Caki2 (cell line): ENCODE measurements around the gene TRPC4AP. TPM values are rescaled to one million over a fixed set of nuclear protein-coding genes. Genes with fewer than 3 reads are reported as not detected.

Experiments
- DNase-seq: peaks from one replicate; pipeline ENCODE4 v3.0.0-alpha.2; 2015; ENCODE audit warnings: low read depth
- in situ Hi-C: cut with HindIII; loops from 2 replicates; pipeline ENCODE4 v1.10.0; 2016; ENCODE audit warnings: low sequenced_read_pairs, low pct_unique_long_range_greater_than_20kb, mixed read lengths
- total RNA-seq: library from RNA; depleted of rRNA; stranded (reverse); fragments of >200 nt; shearing (Covaris generic); gene quantifications from 2 replicates; pipeline ENCODE4 v1.2.3, GENCODE V29; 2014; ENCODE audit warnings: low replicate concordance

The TRPC4AP gene
- total RNA-seq, 1 experiment from 2014 or later, result 54.4 TPM

DNA sequence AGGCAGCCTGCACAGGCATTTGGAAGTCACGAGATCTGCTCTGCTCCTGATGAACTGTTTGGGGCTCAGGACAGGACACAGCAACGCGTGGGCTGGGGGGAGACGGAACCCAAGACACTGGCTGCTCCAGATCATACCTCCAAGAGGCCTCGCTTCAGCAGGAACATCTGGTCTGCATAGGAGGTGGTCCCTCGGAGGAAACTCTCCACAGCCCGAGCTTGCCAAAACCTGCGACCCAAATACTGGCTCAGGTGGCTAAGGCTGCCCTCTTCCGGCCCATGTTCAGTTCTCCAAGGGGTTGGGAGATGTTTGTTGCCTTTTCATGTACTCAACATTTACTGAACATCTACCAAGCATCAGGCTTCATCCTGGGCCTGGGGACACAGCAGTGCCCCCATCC, 85.2 kb downstream of the TRPC4AP start:
- DNase-seq, result no peak

DNA sequence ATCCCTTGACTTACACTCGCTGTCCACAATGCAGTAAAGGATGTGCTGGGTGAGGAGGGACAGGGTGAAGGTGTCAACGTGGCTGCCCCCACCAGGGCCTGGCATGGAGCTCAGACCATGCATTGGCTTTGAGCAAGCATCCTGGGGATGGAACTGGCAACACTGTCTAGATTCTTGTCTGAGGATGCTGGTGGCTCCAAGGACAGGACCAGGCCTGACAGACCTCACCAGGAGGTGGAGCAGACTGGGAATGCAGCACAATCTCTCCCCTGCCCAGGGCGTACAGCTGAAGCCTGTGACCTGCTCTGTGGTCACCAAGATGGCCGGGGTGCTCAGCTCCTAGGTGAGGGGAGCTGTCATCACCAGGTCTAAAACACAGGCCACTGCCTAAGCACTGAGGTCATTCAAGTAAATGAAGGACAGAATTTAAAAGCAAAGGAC, 86.1 kb downstream of the TRPC4AP start:
- DNase-seq, result no peak
- in situ Hi-C loops, result no loop called here

More for the DNA sequence above, 85.2 kb downstream of the TRPC4AP start:
- in situ Hi-C loops, result no loop called here

DNA sequence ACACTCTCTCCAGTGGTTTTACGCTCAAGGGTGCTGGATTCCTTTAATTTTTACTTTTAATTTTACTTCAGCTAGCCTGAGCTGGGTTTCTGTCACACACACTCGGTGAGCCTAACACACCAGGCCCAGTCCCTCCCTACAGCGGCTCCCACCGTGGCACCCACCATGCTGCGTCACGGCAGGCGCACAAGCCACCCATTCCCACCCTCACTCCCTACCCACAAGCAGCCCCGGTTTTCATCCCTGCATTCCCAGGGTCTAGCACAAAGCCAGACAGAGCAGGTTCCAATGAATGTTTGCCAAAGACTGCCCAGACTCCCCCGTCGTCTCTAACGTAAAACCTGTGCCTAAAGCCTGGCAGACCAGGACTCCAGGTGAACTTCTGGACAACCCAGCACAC, 86.6 kb downstream of the TRPC4AP start:
- no peak for DNase-seq
- in situ Hi-C loops, result no loop called here

DNA sequence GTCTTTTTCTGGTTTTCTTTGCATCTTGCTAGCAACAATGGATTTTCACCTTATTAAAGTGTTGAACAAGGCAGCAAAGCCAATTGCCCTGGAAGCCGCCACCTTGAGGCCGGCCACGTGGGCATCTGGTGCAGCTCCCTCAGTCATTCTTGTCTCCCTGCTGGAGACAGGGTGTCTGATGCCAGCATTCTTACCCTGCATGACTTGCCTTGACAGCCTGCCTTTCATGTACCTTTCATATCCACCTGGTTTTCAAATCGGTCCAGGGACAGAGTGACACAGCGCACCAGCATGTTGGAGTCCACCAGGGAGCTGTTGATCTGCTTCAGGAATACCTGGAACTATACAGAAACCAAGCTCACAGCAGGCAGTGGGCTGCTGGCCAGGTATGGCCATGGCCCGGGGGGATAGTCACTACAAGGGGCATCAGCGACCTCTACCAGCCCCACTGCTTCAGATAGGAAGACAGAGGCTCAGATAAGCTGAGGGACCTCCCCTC, 87.1 kb downstream of the TRPC4AP start:
- in situ Hi-C loops, result no loop called here
- DNase-seq, result no peak

DNA sequence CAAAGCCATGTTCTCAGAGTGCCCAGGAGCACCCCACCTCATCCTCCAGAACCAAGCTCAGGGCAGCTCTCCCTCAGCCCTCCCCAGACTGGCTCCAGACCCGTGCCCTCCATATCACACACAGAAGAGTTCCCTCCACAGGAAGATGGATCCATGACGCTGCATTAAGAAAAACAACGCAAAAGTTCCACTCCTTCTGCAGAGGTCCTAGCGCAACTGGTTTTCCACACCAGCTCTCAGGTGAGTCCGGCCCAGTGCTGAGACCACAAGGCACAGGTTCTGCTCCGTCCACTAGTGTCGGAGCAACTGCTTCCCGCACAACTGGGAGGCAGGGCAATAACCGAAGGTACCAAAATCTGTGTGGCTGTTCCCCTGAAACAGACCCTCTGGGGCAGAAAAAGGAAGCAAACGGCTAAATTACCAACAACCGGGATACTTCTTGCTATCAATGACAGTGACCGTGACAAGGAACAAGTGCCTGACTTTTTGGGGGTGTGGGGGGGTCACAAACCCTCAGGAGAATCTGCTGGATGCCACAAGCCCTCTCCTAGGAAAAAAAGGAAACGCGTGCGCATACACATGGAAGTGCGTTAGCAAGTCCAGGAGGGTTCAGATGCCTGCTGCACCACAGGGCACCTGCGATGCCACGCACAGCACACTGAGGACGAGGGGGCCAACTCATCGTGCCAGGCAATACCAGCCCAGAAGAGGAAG, 87.7 kb downstream of the TRPC4AP start:
- no peak for DNase-seq
- in situ Hi-C loops, result no loop called here

DNA sequence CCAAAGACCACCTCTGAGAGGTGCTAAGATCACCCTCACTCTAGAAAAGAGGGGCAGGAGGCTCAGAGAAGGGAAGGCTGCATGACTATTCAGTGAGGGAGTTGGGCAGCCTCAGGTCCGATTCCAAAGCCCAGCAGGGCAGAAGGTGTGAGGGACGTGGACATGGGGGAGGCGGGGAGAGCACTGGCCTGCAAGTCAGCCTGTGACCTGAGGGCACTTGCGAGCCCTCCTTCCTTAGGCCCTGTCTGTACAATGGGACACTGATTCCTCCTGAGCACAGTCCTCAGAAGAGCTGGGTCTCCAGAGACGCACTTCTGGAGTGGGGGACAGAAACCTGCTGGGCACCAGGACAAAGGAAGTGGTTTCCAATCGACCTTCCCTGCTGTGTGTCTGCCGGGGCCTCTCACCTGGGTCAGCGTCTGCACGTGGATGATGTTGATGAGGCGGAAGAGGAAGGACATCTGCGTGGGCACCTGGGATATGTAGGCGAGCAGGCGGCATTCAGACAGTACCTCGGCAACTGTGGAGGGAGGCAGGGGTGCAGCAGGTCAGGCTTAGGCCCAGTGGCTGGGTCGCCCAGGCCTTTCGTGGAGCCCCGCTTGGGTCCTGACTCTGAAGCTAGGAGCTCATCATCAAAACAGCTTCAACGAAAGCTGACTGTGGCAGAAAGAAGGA, 88.4 kb downstream of the TRPC4AP start:
- in situ Hi-C loops, result no loop called here
- no peak for DNase-seq

DNA sequence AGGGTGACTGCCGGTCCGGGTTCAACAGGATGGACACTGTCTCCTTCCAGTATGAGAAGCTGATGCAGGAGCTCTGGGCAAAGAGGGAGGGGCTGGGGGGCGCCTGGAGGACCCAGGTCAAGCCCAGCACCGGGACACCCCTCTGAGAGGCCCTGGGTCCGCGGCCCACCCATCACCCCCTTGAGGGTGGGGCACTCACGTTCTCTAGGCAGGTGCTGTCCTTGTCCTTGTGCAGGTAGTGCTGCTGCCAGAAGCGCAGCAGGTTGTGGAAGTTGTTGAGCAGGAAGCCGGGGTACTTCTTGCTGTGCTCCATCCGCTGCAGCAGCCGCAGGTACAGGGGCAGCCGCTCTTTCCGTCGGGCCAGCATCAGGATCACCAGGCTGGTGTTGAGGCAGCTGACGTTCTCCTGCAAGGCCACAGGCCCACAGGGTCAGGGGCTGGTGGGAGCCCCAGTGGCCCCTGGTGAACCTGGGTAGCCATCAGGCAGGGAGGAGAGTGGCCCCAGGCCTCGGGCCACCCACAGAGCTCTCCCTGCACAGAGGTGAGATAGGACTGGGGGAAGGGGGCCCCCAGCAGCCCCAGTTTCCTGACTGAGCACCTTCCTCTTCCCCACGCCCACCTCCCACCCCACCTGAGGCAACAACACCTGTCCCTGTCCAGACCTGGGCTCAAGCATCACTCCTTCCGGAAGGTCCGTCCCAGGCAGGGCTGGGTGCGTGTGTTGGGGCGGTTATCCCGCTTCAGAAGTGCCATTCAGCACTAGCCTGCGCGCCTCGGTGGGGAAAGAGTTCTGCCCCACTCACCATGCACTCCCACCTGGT, 89.2 kb downstream of the TRPC4AP start:
- DNase-seq, result no peak
- in situ Hi-C loops, result no loop called here

DNA sequence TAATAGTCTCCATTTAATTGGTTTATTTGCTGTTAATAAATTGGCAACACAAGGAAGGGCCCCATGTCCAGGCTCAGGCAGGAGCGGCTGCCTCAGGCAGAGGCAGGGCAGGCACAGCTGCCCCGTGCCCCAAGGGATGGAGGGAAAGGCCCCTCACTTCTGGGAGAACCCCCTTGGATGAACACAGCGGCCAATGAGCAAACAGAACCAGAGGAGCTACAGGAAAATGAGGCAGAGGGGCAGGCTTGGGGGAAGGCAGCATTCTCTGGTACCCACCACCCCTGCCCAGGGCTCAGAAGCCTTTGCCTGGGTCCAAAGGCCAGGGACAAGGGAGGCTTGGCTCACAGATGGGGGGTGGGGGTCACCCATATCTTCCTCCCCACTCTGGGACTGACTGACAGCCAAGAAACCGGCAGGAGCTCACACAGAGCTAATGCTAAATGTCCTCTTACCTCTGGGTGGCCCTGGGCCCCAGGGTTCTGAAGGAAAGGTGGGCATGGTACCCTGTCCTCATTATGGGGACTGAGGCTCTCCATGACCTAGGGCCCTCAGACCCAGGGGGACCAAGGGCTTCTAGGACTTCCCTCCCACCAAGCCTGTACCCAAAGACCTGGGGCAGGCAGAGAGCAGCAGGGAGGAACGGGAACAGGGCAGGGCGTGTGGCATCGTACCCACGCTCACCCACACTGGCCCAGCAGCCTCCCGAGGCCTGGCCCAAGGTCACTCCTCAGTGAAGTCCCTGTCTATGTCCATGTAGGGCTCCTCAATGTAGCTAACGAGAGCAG, 90.0 kb downstream of the TRPC4AP start:
- no peak for DNase-seq
- in situ Hi-C loops, result no loop called here

DNA sequence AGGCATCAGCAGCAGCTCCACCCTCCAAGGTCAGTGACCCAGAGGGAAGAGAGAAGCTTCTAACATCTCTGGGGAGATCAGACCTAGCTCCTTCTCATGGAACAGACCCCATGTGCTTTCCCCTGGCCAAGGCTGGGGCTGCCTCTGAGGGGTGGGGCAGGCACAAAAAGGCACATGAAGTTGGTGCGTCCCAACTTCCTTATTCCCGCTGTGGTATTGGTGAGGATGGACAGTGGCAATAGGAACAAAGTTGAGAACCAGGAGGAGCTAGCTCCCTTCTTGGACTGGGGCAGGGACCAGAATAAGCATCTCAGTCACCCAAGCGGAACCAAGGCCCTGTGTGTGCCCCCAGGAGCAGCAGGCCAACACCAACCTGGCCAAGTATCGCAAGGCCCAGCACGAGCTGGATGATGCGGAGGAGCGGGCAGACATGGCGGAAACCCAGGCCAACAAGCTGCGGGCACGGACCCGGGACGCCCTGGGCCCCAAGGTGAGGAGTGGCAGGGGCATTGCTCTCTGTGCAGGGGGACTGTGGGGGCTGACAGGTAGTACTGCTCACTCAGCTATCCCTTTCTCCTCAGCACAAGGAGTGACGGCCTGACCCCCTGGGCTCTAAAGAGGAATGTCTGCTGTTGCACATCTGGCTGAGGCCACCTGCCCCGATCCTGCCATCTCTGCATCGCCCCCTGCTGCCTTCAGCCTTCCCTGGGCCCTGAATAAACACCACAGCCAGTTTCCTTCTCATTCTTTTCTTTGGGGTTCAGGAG, 90.8 kb downstream of the TRPC4AP start:
- in situ Hi-C loops, result no loop called here
- no peak for DNase-seq

DNA sequence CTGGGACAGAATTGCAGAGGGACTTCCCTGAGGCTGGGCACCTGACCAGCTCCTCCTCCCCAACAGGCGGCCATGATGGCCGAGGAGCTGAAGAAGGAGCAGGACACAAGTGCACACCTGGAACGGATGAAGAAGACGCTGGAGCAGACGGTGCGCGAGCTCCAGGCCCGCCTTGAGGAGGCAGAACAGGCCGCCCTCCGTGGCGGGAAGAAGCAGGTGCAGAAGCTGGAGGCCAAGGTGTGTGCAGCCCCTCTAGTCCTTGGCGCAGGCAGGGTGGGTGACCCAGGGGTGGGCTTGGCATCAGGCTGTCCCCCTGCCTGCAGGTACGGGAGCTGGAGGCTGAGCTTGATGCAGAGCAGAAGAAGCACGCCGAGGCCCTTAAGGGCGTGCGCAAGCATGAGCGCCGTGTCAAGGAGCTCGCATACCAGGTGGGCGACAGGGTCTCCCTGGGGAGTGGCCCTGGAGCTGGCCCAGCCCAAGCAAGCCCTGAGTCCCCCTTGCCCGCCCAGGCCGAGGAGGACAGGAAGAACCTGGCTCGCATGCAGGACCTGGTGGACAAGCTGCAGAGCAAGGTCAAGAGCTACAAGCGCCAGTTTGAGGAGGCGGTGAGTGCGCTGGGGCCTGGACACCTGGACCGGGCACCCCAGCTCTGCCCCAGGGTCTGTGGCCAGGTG, 91.5 kb downstream of the TRPC4AP start:
- DNase-seq, result no peak
- in situ Hi-C loops, result no loop called here

DNA sequence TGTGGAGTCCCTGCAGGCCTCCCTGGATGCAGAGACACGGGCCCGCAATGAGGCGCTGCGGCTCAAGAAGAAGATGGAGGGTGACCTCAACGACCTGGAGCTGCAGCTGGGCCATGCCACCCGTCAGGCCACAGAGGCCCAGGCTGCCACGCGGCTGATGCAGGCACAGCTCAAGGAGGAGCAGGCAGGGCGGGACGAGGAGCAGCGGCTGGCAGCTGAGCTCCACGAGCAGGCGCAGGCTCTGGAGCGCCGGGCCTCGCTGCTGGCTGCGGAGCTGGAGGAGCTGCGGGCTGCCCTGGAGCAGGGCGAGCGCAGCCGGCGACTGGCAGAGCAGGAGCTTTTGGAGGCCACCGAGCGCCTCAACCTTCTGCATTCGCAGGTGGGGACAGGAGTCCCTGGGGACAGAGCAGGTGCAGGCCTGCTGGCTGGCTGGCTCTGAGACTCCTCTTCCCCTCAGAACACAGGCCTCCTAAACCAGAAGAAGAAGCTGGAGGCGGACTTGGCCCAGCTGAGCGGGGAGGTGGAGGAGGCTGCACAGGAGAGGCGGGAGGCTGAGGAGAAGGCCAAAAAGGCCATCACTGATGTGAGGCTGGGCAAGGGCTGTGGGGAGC, 92.2 kb downstream of the TRPC4AP start:
- no peak for DNase-seq

DNA sequence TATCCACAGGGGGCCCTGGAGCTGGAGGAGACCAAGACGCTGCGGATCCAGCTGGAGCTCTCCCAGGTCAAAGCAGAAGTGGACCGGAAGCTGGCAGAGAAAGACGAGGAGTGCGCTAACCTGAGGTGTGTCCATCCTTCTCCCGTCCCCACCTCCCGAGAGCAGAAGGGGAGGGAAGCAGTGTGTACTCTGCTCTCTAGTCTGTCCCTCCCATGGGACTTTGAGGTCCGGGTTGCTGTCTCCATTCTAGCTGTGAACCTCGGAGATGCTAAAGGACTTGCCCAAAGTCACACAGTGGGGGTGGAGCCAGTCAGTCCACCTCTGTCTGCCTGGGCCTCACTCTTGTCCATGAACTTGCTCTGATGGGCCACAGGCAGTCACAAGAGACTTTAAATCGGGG, 92.8 kb downstream of the TRPC4AP start:
- in situ Hi-C loops, result no loop called here
- DNase-seq, result no peak

More for the DNA sequence above, 92.2 kb downstream of the TRPC4AP start:
- in situ Hi-C loops, result no loop called here

DNA sequence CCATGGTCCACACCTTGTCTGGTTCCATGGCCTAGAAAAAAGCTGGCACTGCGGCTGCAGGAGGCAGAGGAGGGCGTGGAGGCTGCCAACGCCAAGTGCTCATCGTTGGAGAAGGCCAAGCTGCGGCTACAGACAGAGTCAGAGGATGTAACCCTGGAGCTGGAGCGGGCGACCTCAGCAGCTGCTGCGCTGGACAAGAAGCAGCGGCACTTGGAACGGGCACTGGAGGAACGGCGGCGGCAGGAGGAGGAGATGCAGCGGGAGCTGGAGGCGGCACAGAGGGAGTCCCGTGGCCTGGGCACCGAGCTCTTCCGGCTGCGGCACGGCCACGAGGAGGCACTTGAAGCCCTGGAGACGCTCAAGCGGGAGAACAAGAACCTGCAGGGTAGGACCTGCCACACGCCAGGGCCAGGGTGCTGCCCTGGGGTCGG, 93.6 kb downstream of the TRPC4AP start:
- in situ Hi-C loops, result no loop called here
- no peak for DNase-seq

DNA sequence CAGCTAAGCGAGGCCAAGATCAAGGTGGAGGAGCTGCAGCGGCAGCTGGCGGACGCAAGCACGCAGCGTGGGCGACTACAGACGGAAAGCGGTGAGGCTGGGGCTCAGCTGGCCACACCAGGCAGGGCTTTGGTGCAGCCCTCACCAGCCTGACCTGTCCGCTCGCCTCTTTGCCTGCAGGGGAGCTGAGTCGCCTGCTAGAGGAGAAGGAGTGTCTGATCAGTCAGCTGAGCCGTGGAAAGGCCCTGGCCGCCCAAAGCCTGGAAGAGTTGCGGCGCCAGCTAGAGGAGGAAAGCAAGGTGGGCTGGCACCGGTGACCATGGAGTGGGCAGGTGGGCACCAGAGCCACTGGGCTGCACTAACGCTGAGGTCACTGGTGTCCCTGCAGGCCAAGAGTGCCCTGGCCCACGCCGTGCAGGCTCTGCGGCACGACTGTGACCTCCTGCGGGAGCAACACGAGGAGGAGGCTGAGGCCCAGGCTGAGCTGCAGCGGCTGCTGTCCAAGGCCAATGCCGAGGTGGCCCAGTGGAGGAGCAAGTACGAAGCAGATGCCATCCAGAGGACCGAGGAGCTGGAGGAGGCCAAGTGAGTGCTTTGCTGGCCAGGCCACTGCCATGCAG, 94.2 kb downstream of the TRPC4AP start:
- no peak for DNase-seq
- in situ Hi-C loops, result no loop called here

DNA sequence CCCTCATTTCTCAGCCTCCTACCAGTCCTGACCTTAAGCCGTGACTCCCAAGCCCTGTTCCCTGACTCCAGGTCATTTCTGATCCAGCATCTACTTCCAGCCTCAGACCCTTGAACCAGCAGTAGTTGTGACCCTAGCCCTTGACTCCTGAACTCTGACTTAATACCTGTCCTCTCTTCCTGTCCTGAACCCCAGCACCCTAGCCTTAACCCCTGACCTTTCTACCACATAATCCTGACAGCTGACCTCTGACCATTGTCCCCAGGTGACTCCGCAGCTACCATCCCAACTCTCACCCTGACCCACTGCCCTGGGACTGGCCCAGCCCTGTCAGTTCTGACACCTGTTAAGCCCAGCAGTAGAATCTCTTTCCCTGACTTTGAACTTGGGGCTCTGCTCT, 94.8 kb downstream of the TRPC4AP start:
- in situ Hi-C loops, result no loop called here

DNA sequence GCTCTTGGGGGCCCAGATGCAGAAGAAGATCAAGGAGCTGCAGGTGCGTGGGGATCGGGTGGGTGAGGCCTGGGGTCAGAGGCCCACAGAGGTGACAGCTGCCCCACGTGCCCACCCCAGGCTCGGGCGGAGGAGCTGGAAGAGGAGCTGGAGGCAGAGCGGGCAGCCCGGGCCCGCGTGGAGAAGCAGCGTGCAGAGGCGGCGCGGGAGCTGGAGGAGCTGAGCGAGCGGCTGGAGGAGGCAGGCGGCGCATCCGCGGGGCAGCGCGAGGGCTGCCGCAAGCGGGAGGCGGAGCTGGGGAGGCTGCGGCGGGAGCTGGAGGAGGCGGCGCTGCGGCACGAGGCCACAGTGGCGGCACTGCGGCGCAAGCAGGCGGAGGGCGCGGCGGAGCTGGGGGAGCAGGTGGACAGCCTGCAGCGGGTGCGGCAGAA, 95.5 kb downstream of the TRPC4AP start:
- no peak for DNase-seq
- in situ Hi-C loops, result no loop called here

More for the DNA sequence above, 94.8 kb downstream of the TRPC4AP start:
- no peak for DNase-seq
